Jurkat, Clone E6-1 (cell line): ENCODE results near the gene PDLIM1.
"Not testable (repeated sequence)": the region's sequence is repeated elsewhere in the genome, so short reads cannot be mapped to it uniquely, and the experiment has no call there.

Source experiments
- DNase-seq: peaks from one replicate; pipeline ENCODE4 v3.0.0-alpha.2; 2011; ENCODE audit warnings: low read depth, low spot score
- H3K4me3 ChIP-seq: 2 replicates; pipeline ENCODE4 v1.5.1; 2011; ENCODE audit warnings: mild to moderate bottlenecking, low read length, control low read depth, moderate library complexity

PDLIM1 gene

DNA sequence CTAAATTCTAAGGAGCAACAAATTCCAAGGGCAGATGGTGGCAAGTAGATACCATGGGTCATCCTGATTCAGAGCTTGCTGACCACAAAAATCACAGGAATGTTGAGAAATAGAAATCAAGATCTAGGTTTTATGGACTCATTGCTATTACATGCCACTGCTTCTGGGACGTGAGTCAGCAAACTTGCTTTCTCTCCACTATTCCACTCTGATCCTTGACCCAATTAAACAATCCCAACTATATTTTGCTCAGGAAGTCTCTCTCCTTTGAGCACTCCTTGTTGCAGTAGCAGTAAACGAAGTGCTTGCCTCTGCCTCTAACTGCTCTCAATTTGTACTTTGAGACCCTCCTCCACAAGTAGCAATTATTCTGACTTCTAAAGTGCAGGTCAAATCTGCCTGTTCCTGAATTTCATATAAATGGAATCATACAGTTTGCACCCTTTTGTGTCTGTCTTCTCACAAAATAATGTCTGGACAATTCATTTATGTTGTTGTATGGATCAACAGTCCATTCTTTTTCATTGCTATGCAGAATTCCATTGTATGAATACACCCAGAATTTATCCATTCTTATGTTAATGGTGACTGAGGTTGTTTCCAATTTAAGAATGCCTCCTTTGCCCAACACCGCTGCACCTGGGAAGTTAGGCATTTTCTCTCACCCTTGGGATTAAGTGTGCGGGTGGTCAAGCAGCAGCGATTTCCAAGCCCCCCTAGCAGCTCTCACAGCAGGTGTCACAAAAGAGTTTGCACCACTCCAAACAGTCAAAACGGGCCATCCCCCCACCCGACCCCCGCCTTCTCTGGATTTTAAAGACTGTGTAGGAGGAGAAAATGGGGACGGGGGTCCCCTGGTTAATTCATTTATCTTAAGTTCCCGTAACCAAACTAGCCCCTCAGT lies 60.8 kb downstream of the PDLIM1 start:
- DNase-seq: no peak
- no peak overlapping the region for H3K4me3 ChIP-seq

DNA sequence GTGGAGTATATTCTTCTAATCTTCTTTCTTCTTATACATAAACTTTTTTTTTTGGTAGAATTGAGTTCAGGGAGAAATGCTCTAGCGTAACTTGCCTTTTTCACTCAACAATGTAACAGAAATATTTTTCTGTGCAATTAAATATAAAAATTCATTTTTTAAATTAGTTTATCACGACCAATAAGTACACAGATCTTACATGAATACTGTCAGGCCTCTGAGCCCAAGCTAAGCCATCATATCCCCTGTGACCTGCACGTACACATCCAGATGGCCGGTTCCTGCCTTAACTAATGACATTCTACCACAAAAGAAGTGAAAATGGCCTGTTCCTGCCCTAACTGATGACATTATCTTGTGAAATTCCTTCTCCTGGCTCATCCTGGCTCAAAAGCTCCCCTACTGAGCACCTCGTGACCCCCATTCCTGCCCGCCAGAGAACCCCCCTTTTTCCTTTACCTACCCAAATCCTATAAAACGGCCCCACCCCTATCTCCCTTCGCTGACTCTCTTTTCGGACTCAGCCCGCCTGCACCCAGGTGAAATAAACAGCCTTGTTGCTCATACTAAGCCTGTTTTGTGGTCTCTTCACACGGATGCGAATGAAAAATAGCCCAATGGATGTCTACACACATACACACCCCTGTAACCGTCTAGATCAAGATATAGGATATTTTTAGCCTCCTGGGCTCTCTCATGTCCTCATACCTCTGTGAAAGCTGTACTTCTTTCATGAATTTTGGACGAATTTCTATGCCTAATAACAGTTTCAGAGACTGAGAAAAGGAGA lies 61.7 kb downstream of the PDLIM1 start:
- H3K4me3 ChIP-seq, DNase-seq: not testable (repeated sequence)

DNA sequence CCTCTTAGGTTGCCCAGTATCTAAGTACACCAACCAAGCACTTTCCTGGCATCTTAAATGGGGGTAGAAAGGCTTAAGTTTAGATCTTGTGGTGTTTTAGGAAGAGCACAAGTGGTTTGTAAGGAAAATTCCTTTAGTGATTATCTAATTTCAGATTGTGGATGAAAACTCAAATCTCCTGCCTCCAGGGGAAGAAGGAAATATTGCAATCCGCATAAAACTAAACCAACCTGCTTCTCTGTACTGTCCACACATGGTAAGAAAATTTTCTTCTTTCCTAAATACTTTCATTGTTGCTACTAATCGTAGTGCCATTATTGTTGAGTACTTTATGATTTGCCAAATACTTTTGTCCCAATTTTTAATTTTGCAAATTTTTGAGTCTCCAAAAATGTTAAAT lies 65.7 kb downstream of the PDLIM1 start:
- no peak for DNase-seq
- H3K4me3 ChIP-seq: no peak overlapping the region

DNA sequence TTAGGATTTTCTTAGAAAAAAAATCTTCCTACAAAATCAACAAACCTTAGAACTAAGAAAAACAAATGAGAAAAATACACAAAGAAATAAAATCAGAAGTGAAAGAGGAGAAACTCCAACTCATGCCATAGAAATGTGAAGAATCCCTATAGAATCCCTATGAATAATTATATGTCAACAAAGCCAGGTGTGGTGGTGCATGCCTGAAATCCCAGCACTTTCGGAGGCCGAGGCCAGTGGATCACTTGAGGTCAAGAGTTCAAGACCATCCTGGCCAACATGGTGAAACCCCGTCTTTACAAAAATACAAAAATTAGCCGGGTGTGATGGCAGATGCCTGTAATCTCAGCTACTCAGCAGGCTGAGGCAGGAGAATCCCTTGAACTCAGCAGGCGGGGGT lies 69.7 kb downstream of the PDLIM1 start:
- no peak overlapping the region for H3K4me3 ChIP-seq
- no peak for DNase-seq

DNA sequence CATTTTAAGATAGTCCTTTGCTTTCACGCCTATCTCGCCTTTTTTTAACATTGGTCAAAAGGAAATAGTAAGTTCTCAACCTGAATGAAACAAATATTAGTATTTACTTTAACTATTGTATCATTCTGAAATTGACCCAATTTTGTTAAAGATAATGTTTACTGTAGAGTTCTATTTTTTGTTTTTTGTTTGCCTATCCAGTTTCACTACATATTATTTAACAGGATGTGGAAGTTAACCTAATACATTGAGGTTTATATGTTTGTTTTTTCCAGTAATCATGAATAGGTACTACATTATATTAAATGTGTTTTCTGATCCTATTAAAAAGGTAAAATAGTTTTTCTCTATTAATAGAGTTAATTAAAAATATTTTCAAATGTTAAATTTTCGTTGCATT lies 70.3 kb downstream of the PDLIM1 start:
- H3K4me3 ChIP-seq: no peak overlapping the region
- DNase-seq: no peak

DNA sequence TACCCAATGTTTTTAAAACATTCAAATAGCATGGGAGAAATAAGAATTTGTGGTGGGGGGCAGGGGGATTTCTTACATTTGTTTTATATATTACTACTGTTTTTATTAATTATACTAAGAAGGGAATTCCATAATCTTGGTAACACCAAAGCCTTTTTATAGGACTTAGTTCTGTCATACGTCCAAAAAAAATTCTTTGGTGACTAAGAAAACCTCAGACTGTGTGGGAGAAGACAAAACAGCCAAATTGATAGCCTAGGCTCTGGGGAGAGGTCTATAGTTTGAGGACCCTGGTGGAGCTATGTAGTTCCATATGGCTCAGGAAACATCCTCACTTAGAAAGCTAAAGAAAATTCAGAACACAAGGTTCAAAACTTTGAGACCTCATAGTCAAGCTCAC lies 73.3 kb downstream of the PDLIM1 start:
- DNase-seq: no peak
- H3K4me3 ChIP-seq: no peak overlapping the region

DNA sequence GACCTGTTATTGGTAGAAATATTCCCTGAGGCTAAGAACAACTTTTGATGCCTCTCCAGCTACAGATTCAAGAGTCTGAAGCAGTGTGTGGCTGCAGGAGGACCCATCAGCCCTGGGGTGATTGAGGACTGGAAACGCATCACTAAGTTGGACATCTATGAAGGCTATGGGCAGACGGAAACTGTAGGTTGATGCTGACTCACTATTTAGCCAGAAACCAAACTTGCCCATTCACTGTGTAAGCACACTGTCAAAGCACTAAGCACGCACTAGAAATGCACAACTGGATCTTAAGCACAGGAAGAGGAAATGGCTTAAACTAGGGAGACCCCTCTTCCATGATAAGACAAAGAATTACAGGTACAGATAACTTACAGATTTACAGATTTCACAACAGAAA lies 76.0 kb downstream of the PDLIM1 start:
- no peak overlapping the region for H3K4me3 ChIP-seq
- no peak for DNase-seq

DNA sequence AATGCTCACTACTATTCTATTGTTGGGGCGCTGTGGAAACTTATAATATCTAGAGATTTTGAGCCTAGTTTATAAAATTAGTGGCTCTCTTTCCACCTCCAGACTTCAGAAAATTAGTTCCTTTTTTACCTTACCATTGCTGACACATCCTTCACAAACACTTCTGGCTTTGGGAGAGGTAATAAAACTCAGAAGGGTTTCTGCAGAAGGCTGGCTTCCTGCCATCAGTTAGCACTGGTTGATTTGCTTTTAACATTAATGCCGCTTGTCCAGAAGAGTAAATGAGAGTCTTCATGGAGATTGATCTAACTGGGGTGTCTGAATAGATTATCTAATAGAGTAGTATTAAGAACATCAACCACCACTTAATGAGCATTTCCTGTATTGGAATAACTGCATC lies 76.4 kb downstream of the PDLIM1 start:
- no peak for DNase-seq

DNA sequence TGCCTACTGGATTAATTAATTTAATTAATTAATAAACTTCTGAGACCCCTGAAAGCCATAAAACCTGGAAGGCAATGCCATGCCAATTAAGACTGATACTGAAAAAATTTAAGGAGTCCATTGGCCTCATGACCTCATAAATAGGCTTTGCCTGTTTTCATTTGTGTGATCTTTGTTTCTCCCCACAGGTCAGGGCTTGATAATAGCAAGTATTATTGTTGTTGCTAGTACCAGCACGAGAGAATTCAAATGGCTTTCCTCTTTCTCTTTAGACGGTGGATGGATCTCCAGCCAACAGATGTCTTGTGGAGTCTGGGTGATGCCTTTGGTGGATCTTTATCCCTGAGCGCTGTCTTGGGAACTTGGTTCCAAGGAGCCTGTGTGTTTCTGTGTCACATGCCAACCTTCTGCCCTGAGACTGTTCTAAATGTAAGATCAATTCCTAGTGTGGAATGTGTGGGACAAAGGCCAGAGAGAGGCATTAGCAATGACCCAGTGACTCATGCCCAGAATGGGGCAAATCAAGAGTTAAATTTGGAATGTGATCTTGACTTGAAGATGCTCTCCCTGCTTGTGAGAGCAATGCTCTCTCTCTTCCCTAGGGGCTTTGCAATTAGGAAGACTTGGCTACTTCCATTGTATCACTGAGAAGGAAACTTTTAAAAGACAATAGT lies 79.1 kb downstream of the PDLIM1 start:
- DNase-seq: no peak
- no peak overlapping the region for H3K4me3 ChIP-seq

More for the DNA sequence above, 76.4 kb downstream of the PDLIM1 start:
- H3K4me3 ChIP-seq: no peak overlapping the region

DNA sequence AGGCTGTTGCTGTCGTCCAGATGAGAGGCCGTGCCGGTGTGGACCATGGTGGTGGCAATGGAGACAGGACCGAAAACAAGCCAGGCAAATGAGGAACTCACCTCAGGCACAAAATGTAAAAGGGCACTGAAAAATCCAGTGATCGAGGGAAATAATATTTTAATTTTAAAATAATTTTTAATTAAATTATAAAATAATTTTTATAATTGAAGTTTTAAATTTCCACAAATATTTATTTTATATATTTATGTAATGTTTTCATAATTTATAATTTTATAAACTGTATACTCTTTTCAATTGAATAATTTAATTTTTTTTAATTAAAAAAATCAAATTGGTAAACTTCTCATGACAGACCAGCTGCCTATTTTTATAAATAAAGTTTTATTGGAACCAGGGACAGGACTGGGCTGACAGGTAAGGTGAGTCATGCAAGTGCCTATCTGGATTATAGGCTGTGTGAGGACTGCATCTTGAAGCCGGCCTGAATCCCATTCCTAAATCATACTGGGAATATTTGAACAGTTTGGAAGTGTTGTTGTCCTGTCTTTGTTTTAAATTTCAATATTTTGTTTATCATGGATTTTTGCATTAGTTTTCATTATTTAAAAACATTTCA lies 81.2 kb downstream of the PDLIM1 start:
- no peak for DNase-seq

DNA sequence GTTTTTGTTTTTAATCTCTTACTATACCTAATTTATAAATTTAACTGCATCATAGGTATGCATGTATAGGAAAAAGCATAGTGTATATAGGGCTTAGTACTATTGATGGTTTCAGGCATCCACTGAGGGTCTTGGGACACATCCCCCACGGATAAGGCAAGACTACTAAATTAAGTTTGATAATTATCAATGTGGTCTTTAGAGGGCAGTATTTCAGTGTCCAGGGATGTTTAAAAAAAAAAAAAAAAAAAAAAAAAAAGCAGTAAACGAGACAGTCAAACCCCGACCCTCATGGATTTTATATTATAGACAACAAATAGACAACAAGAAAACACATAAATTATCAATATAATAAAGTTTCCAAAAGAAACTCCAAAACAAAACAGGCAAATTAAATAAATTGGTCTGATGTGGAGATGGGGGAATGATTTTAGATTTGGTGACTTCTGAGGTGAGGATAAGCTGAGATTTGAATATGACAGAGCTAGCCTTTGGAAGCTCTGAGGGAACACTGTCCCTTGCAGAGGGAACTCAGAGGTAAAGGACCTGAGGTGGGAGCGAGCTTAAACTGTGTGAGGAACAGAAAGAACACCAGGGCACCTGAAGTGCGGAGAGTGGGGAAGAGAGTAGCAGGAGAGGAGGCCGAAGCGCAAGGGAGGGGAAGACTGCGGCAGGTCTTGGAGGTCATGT lies 82.0 kb downstream of the PDLIM1 start:
- no peak for DNase-seq
- no peak overlapping the region for H3K4me3 ChIP-seq

More for the DNA sequence above, 81.2 kb downstream of the PDLIM1 start:
- no peak overlapping the region for H3K4me3 ChIP-seq

DNA sequence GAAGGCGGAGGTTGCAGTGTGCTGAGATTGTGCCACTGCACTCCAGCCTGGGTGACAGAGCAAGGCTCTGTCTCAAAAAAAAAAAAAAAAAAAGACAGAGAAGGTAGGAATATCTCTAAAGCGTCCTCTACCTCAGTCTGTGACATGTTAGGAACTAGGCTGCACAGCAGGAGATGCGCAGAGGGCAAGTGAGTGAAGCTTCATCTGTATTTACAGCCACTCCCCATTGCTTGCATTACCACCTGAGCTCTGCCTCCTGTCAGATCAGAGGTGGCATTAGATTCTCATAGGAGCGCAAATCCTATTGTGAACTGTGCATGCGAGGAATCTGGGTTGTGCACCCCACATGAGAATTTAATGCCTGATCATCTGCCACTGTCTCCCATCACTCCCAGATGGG lies 87.9 kb downstream of the PDLIM1 start:
- not testable (repeated sequence) for DNase-seq, H3K4me3 ChIP-seq

DNA sequence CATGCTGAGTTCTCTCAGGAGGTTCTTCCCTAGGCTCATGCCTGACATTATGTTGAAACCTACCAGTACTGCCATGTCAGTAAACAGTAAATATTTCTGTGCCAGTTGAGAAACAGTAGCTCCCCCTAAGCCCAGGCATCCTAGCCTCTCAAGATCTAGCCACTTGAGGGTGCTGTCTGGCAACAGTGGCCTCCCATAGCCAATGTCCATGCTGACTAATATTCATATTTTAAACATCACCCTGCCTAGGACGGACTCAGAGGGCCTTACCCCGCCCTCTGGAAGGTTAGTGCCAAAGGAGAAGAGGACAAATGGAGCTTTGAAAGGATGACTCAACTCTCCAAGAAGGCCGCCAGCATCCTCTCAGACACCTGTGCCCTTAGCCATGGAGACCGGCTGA lies 89.1 kb downstream of the PDLIM1 start:
- no peak for DNase-seq
- H3K4me3 ChIP-seq: no peak overlapping the region

DNA sequence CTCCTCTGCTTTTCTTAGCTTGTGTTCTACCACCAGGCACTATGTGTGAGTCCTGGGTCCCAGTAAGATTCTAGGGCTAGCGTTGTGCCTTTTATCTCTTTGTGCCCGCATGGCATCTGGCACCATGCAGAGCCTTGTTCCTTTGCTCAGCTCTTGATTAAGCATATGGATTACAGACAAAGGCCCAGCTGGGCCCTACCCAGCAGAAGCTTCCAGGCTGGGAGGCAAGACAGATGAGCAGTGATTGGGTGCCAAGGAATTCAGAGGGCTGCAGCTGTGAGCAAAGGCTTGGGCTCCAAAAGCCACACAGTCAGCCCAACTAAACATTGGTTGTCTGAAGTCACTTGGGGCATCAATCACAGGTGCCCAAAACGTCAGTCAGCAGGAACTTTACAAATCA lies 94.8 kb downstream of the PDLIM1 start:
- DNase-seq: no peak
- no peak overlapping the region for H3K4me3 ChIP-seq

DNA sequence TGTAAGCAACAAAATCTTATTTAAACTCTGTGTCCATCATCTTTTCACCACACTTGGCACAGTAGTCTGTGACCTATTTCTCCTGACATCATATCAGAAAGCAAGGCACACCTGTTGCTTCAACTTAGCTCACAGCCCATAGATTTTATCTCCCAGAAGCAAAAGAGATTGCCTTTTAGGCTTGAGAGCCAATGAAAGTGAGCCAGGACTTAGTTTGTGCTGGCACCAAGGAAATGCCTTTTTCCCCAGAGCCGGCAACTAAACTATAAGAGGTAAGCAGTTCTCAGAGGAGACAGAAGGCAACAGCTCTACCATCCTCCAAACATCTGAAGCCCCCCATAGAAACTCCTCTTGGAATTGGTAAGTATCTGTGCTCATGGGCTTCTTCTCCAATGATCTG lies 96.9 kb downstream of the PDLIM1 start, which contains the start of gene ACSM6:
Gene ACSM6, plus strand, starts transcription at position 295 of the 400 bp plus-strand sequence. CDS start 248 bp downstream, outside the sequence.
- H3K4me3 ChIP-seq: no peak within 1 kb of the TSS
- no peak for DNase-seq

DNA sequence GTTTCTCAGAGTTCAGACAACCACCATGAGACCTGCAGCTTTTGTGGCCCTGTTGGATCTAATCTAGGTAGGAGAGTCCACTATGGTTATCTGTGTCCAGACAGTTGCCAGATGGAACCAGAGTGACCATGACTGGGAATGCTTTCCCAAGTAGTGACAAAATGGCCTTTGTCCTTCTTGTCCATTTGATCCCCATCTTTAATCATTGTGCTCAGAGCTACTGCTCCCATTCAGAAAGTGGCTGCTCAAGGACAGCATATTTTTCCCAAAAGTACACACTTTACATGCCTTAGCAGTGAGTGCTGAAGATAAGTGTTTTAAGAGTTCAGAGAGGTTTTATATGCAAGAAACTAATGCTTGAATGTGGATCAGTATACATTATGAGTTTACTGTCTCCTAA lies 102.2 kb downstream of the PDLIM1 start:
- DNase-seq: no peak

DNA sequence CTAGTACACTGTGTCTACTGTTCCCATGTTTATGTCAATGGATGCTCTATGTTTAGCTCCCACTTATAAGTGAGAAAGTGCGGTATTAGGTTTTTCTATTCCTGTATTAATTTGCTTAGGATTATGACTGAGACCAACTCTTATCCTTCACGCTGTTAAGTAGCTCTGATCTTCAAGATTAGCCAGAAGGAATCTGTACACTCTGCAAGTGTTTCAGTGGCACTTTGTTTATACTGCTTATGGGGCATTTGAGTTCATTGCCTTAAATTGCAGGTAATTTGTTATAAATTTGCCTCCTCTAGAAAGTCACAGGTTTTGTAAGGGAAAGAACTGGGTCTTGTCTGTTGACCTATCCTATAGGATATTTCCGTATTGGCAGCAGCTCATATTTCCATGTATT lies 103.2 kb downstream of the PDLIM1 start:
- H3K4me3 ChIP-seq: no peak overlapping the region
- DNase-seq: no peak

More for the DNA sequence above, 102.2 kb downstream of the PDLIM1 start:
- H3K4me3 ChIP-seq: no peak overlapping the region
